GM12878 (cell line): ENCODE data around the gene MIA. TPM values are rescaled to one million over a fixed set of nuclear protein-coding genes. Genes with fewer than 3 reads are reported as not detected.

Experiments
- ATAC-seq: fragments of 200-7000 bp; cut with Tn5 transposase; 3 replicates; pipeline ENCODE4 v1.9.1; 2020; ENCODE audit warnings: mild to moderate bottlenecking, moderate library complexity
- BruUV-seq: library from RNA; stranded (reverse); fragments of 400-500 nt; replicated peaks from 2 replicates; lab custom pipeline; 2021; lab: Mats Ljungman, UMichigan
- CTCF ChIA-PET: fragments of 300-600 bp; sonication (Branson Sonifier 250); formaldehyde crosslinking; extraction: SDS; loops from one replicate; lab custom pipeline; 2021; ENCODE audit warnings: inconsistent platforms; lab: Yijun Ruan, JAX
- POLR2A ChIA-PET: fragments of 350-600 bp; formaldehyde crosslinking; extraction: SDS; loops from one replicate; lab custom pipeline; 2021; ENCODE audit warnings: inconsistent platforms; lab: Charles Lee
- RAD21 ChIA-PET: fragments of 300-600 bp; sonication (Branson Sonifier 250); formaldehyde crosslinking; loops from one replicate; lab custom pipeline; 2023; ENCODE audit warnings: antibody characterized with exemption; ENCODE audit not compliant: unreplicated experiment; lab: Charles Lee
- SMC1A ChIA-PET: fragments of 300-600 bp; sonication (Branson Sonifier 250); formaldehyde crosslinking; loops from one replicate; lab custom pipeline; 2023; ENCODE audit not compliant: unreplicated experiment, uncharacterized antibody; lab: Charles Lee
- DNase-seq: peaks from one replicate; pipeline ENCODE4 v3.0.0-alpha.2; 2011; ENCODE audit warnings: low read depth, low spot score
- FAIRE-seq: peaks from 3 replicates; lab custom pipeline; 2011; peaks lifted over from hg19 to GRCh38; lab: Jason Lieb, UNC
- H2AFZ ChIP-seq: 2 replicates; pipeline ENCODE4 v1.6.0; 2011; ENCODE audit warnings: low read depth, low read length, control low read depth; ENCODE audit not compliant: control insufficient read depth
- H3K27ac ChIP-seq: 2 replicates; pipeline ENCODE4 v1.5.1; 2011; ENCODE audit warnings: control low read depth; ENCODE audit not compliant: control insufficient read depth, insufficient read depth
- H3K27me3 ChIP-seq, 2 experiments: replicated peaks in 1 of 2; 2 replicates each; pipeline versions ENCODE4 v1.6.0 to v1.6.1; 2011; ENCODE audit warnings: low read length in 1 of 2; ENCODE audit not compliant: control insufficient read depth in 2 of 2, insufficient read depth in 2 of 2
- H3K36me3 ChIP-seq, 2 experiments: 2 replicates each; pipeline ENCODE4 v1.5.1; 2011; ENCODE audit warnings: low read length in 1 of 2; ENCODE audit not compliant: control insufficient read depth in 2 of 2, insufficient read depth in 2 of 2
- H3K4me1 ChIP-seq: 2 replicates; pipeline ENCODE4 v1.6.1; 2011; ENCODE audit warnings: mild to moderate bottlenecking, low read length, moderate library complexity, mixed read lengths; ENCODE audit not compliant: control insufficient read depth, insufficient read depth
- H3K4me2 ChIP-seq: 2 replicates; pipeline ENCODE4 v1.6.0; 2011; ENCODE audit warnings: control low read depth; ENCODE audit not compliant: control insufficient read depth, insufficient read depth
- H3K4me3 ChIP-seq: fragments of 200-600 bp; sonication (generic); 2 replicates; pipeline ENCODE4 v1.5.1; 2016
- H3K79me2 ChIP-seq: 2 replicates; pipeline ENCODE4 v1.6.0; 2011; ENCODE audit warnings: low read length; ENCODE audit not compliant: control insufficient read depth, insufficient read depth
- H3K9ac ChIP-seq: 2 replicates; pipeline ENCODE4 v1.8.0; 2011; ENCODE audit warnings: low read length, control low read depth, mixed read lengths; ENCODE audit not compliant: control insufficient read depth, insufficient read depth
- H3K9me3 ChIP-seq: replicated peaks from 3 replicates; pipeline ENCODE4 v1.5.1; 2011; ENCODE audit warnings: mild to moderate bottlenecking, low read length; ENCODE audit not compliant: control insufficient read depth, insufficient read depth
- H4K20me1 ChIP-seq: 2 replicates; pipeline ENCODE4 v1.6.0; 2011; ENCODE audit not compliant: control insufficient read depth, insufficient read depth
- CEBPB ChIP-seq, 2 experiments: fragments of 150-350 bp in 1 of 2; IDR thresholded peaks; 2 replicates each; pipeline ENCODE4 v1.6.1; 2012 to 2014; ENCODE audit warnings: low read depth in 2 of 2, low read length in 2 of 2, borderline replicate concordance in 1 of 2, inconsistent platforms in 1 of 2
- CHD1 ChIP-seq: IDR thresholded peaks from 2 replicates; pipeline ENCODE4 v1.6.1; 2012; ENCODE audit warnings: low read depth, low read length, improper control_type of control experiment
- DPF2 ChIP-seq: fragments of 450-650 bp; IDR thresholded peaks from 2 replicates; pipeline ENCODE4 v1.6.1; 2017; ENCODE audit warnings: mild to moderate bottlenecking
- EGR1 ChIP-seq, 2 experiments: IDR thresholded peaks; 1 replicate in 1 of 2; 2 replicates in 1 of 2; pipeline ENCODE4 v1.6.1; 2011 to 2012; ENCODE audit warnings: low read depth in 2 of 2, low read length in 2 of 2, borderline replicate concordance in 1 of 2, mild to moderate bottlenecking in 1 of 2, moderate library complexity in 1 of 2
- EZH2 ChIP-seq: IDR thresholded peaks from 2 replicates; pipeline ENCODE4 v1.6.1; 2012; ENCODE audit warnings: low read depth, mild to moderate bottlenecking, control low read depth, inconsistent platforms, low read length, borderline replicate concordance; ENCODE audit not compliant: control insufficient read depth
- GATAD2B ChIP-seq: fragments of 450-650 bp; conservative IDR thresholded peaks from 2 replicates; pipeline ENCODE4 v1.6.1; 2017; ENCODE audit warnings: low read depth, mild to moderate bottlenecking, moderate library complexity
- IKZF1 ChIP-seq: fragments of 450-650 bp; conservative IDR thresholded peaks from 2 replicates; pipeline ENCODE4 v1.6.1; 2017; ENCODE audit warnings: antibody characterized with exemption, mild to moderate bottlenecking
- LARP7 ChIP-seq: fragments of 450-650 bp; IDR thresholded peaks from 2 replicates; pipeline ENCODE4 v1.6.1; 2017; ENCODE audit warnings: mild to moderate bottlenecking
- MAX ChIP-seq: IDR thresholded peaks from 2 replicates; pipeline ENCODE4 v1.6.1; 2012; ENCODE audit warnings: low read depth, low read length, improper control_type of control experiment
- NBN ChIP-seq: fragments of 450-650 bp; IDR thresholded peaks from 2 replicates; pipeline ENCODE4 v1.6.1; 2016
- PML ChIP-seq: IDR thresholded peaks from 2 replicates; pipeline ENCODE4 v1.6.1; 2012; ENCODE audit warnings: low read length, inconsistent platforms
- POLR2AphosphoS2 ChIP-seq: IDR thresholded peaks from 2 replicates; pipeline ENCODE4 v1.6.1; 2011; ENCODE audit warnings: low read depth, mild to moderate bottlenecking, low read length, improper control_type of control experiment, moderate library complexity
- RAD21 ChIP-seq: IDR thresholded peaks from 2 replicates; pipeline ENCODE4 v1.6.1; 2011; ENCODE audit warnings: mild to moderate bottlenecking, low read depth, low read length, moderate library complexity; ENCODE audit not compliant: insufficient read depth
- SMAD5 ChIP-seq: IDR thresholded peaks from 2 replicates; pipeline ENCODE4 v1.6.1; 2016; ENCODE audit warnings: antibody characterized with exemption, low read depth
- SREBF1 ChIP-seq: IDR thresholded peaks from 2 replicates; pipeline ENCODE4 v1.6.1; 2012; ENCODE audit warnings: mild to moderate bottlenecking, low read length
- YY1 ChIP-seq: IDR thresholded peaks from 2 replicates; pipeline ENCODE4 v1.6.1; 2011; ENCODE audit warnings: low read depth, mild to moderate bottlenecking, low read length
- ZBTB40 ChIP-seq: fragments of 450-650 bp; IDR thresholded peaks from 2 replicates; pipeline ENCODE4 v1.6.1; 2016; ENCODE audit warnings: mild to moderate bottlenecking, moderate library complexity, borderline replicate concordance
- ZNF622 ChIP-seq: fragments of 450-650 bp; IDR thresholded peaks from 2 replicates; pipeline ENCODE4 v1.6.1; 2017; ENCODE audit warnings: mild to moderate bottlenecking, inconsistent platforms
- WGBS: methylation state at CpG from one replicate; pipeline ENCODE4 v1.1.6; 2016; ENCODE audit warnings: low lambda C conversion rate; ENCODE audit not compliant: insufficient replicate concordance, insufficient coverage; ENCODE audit errors: missing lambda C conversion rate; 5-methylcytosine and 5-hydroxymethylcytosine counted together
- in situ Hi-C: fragments of 300-500 bp; cut with MboI; formaldehyde crosslinking; loops from 9 replicates; pipeline ENCODE4 v1.14.3; 2018; ENCODE audit warnings: mixed read lengths
- intact Hi-C: fragments of 100-400 bp; cut with micrococcal nuclease; formaldehyde crosslinking; loops from one replicate; pipeline ENCODE4 v1.14.2; 2022; ENCODE audit not compliant: unreplicated experiment
- polyA plus RNA-seq, 11 experiments: library from polyadenylated mRNA; depleted of rRNA in 4 of 11; unstranded in 6 of 11; stranded (reverse) in 5 of 11; fragments of >200 nt; fragmentation: Nextera tagmentation in 4 of 11; fragmentation: Illumina TruSeq in 1 of 11; extraction: Ambion mirVana in 4 of 11; extraction: Trizol in 1 of 11; gene quantifications; 1 replicate in 1 of 11; 2 replicates in 10 of 11; pipeline versions ENCODE4 v1.2.1 to v1.2.3, GENCODE V29; 2011 to 2016; ENCODE audit warnings: inconsistent platforms in 2 of 11, missing spikeins in 2 of 11, low read depth in 1 of 11
- total RNA-seq, 4 experiments: library from RNA; depleted of rRNA in 3 of 4; stranded (reverse); fragments of >200 nt in 3 of 4; fragmentation: Illumina TruSeq in 1 of 4; extraction: Trizol in 1 of 4; gene quantifications; 2 replicates each; pipeline versions ENCODE4 v1.2.1 to v1.2.3, GENCODE V29; 2013 to 2021

The MIA gene
- total and polyA plus RNA-seq, 10 of the 15 experiments (the other 5 are each of a cell fraction or from before 2014, with no cell fraction given): 0.16 to 2.7 (median 1.4) TPM; not detected in 3

- no peak for DNase-seq
- no TSS peak for BruUV-seq
- peak; percentile 11 for ATAC-seq
- H3K4me3 ChIP-seq: peak overlapping the region; percentile 98
- intact Hi-C loops (loop anchor here (2.0 kb wide), 2 partner anchors 83 to 463 kb away; partner anchors contain the start of genes COQ8B and ITPKC), in situ Hi-C loops (no loop called here)
- ChIA-PET POLR2A (interaction anchor here (0.7 to 4.3 kb wide), 7 partner anchors 21 to 84 kb away, joined by 3 to 83 read pairs (median 6); partner anchors contain the start of genes ACTMAP, COQ8B, RAB4B and SNRPA), CTCF (interaction anchor here (1.1 kb wide), 1 partner anchor 47 kb away, joined by 3 read pairs; no protein-coding TSS in a partner anchor), RAD21 (interaction anchor here (1.2 to 4.6 kb wide), 7 partner anchors 22 to 137 kb away, joined by 5 to 56 read pairs (median 8); partner anchors contain the start of genes ACTMAP, RAB4B and SNRPA), SMC1A (interaction anchor here (2.3 to 5.3 kb wide), 2 partner anchors 22 to 48 kb away, joined by 21 to 39 read pairs; partner anchors contain the start of genes ACTMAP, RAB4B and SNRPA)
- peaks cover 54% of the 10 kb centered on the region for H3K79me2 ChIP-seq
- H3K27ac ChIP-seq: peak overlapping the region; percentile 91
- H4K20me1 ChIP-seq: peaks cover 15% of the 10 kb centered on the region
- peak overlapping the region; percentile 84 for H3K9ac ChIP-seq
- H3K4me2 ChIP-seq: peak overlapping the region; percentile 88
- no peak for FAIRE-seq
- WGBS: under 1% methylated on average over 25 of the region's 40 CpGs
- H3K27me3 ChIP-seq: no peaks in the 10 kb centered on the region
- peaks cover 51% of the 10 kb centered on the region for H3K4me1 ChIP-seq
- H3K9me3 ChIP-seq: no peaks in the 10 kb centered on the region
- H3K36me3 ChIP-seq: peaks cover 7 to 11% of the 10 kb centered on the region in 2 experiments; a peak in 3 of 4 replicates
- peak overlapping the region; percentile 45 for H2AFZ ChIP-seq
- TF ChIP-seq ZBTB40 (no peak), EGR1 (IDR thresholded peaks at IDR 0.05; ENCODE audit: borderline replicate concordance in 1 of 2, low read depth in 2 of 2, low read length in 2 of 2) (peak in 1 of 2 experiments; percentile 77; a peak in 2 of 3 replicates), SMAD5 (no peak), MAX (no peak), RAD21 (no peak), EZH2 (no peak), POLR2AphosphoS2 (0 out of 2 replicates have a peak, but pooled peaks have one; percentile 18), DPF2 (peak; percentile 46; the same call in 1 of the 2 replicates), NBN (0 out of 2 replicates have a peak, but pooled peaks have one; percentile 17), CEBPB (IDR thresholded peaks at IDR 0.05; ENCODE audit: borderline replicate concordance in 1 of 2, low read depth in 2 of 2, low read length in 2 of 2) (no peak), ZNF622 (no peak), GATAD2B (peak; percentile 47), SREBF1 (no peak), IKZF1 (no peak; the same call in 1 of the 2 replicates), YY1 (no peak), CHD1 (no peak), PML (no peak), LARP7 (0 out of 2 replicates have a peak, but pooled peaks have one; percentile 39)
These were observed 24.4 kb downstream of the MIA start for GRCh38 chr19:40799558-40800338.
